WTC11 (cell line): Measurements from ENCODE around the gene ACVR1. TPM values are rescaled to one million over a fixed set of nuclear protein-coding genes. Genes with fewer than 3 reads are reported as not detected.
A peak's percentile ranks its signal among the peaks of the same experiment; 100 is the strongest.

ENCODE experiments used
- ATAC-seq: fragments of 200-7000 bp; cut with Tn5 transposase; 2 replicates; pipeline ENCODE4 v1.10.0; 2021; ENCODE audit warnings: mild to moderate bottlenecking, moderate library complexity
- CTCF ChIA-PET: fragments of 300-600 bp; sonication (Branson Sonifier 250); formaldehyde crosslinking; loops from one replicate; lab custom pipeline; 2021; ENCODE audit warnings: antibody characterized with exemption; lab: Charles Lee
- POLR2A ChIA-PET: fragments of 350-600 bp; sonication (Branson Sonifier 250); formaldehyde crosslinking; loops from one replicate; lab custom pipeline; 2021; ENCODE audit warnings: antibody characterized with exemption; lab: Charles Lee
- DNase-seq: peaks from one replicate; pipeline ENCODE4 v3.0.0; 2021; ENCODE audit warnings: low spot score
- H3K27ac Mint-ChIP-seq: 2 replicates; pipeline ENCODE4 v1.8.0; 2021; ENCODE audit warnings: mixed read lengths
- H3K27me3 Mint-ChIP-seq: 2 replicates; pipeline ENCODE4 v1.8.0; 2021; ENCODE audit warnings: low read depth, mild to moderate bottlenecking, moderate library complexity, mixed read lengths
- H3K36me3 Mint-ChIP-seq: 2 replicates; pipeline ENCODE4 v1.8.0; 2021; ENCODE audit warnings: mixed read lengths
- H3K4me1 Mint-ChIP-seq: 2 replicates; pipeline ENCODE4 v1.8.0; 2022; ENCODE audit warnings: mixed read lengths
- H3K4me3 Mint-ChIP-seq: 2 replicates; pipeline ENCODE4 v1.8.0; 2021; ENCODE audit warnings: mild to moderate bottlenecking, moderate library complexity, mixed read lengths
- H3K9me3 Mint-ChIP-seq: 2 replicates; pipeline ENCODE4 v1.8.0; 2021; ENCODE audit warnings: mixed read lengths
- CREM ChIP-seq: sonication (generic); formaldehyde crosslinking; IDR thresholded peaks from 2 replicates; pipeline ENCODE4 v1.8.1; 2022; ENCODE audit warnings: mild to moderate bottlenecking, missing genetic modification reagents, moderate library complexity
- FOXJ3 ChIP-seq: sonication (generic); formaldehyde crosslinking; IDR thresholded peaks from 2 replicates; pipeline ENCODE4 v1.9.0; 2021; ENCODE audit warnings: missing genetic modification reagents, mild to moderate bottlenecking, borderline replicate concordance
- GABPB1 ChIP-seq: sonication (generic); formaldehyde crosslinking; IDR thresholded peaks from 2 replicates; pipeline ENCODE4 v1.8.1; 2023; ENCODE audit warnings: mild to moderate bottlenecking, missing genetic modification reagents
- JAZF1 ChIP-seq: fragments of 250-450 bp; sonication (Bioruptor Pico); IDR thresholded peaks from 2 replicates; pipeline ENCODE4 v1.9.0; 2021; ENCODE audit warnings: moderate library complexity, mild to moderate bottlenecking, inconsistent platforms
- MXD4 ChIP-seq: fragments of 250-450 bp; sonication (Bioruptor Pico); IDR thresholded peaks from 2 replicates; pipeline ENCODE4 v1.8.0; 2021; ENCODE audit warnings: mild to moderate bottlenecking, moderate library complexity, borderline replicate concordance
- NR1H2 ChIP-seq: sonication (generic); formaldehyde crosslinking; IDR thresholded peaks from 2 replicates; pipeline ENCODE4 v1.9.0; 2021; ENCODE audit warnings: mild to moderate bottlenecking, moderate library complexity, missing genetic modification reagents
- SMAD4 ChIP-seq: sonication (generic); formaldehyde crosslinking; IDR thresholded peaks from 2 replicates; pipeline ENCODE4 v1.8.0; 2022; ENCODE audit warnings: mild to moderate bottlenecking, missing genetic modification reagents
- SP1 ChIP-seq: sonication (generic); formaldehyde crosslinking; conservative IDR thresholded peaks from 2 replicates; pipeline ENCODE4 v1.8.1; 2022; ENCODE audit warnings: missing genetic modification reagents
- TCF7 ChIP-seq: sonication (generic); formaldehyde crosslinking; IDR thresholded peaks from 2 replicates; pipeline ENCODE4 v1.8.0; 2022; ENCODE audit warnings: mild to moderate bottlenecking, low read depth, missing genetic modification reagents, moderate library complexity
- TP53 ChIP-seq: sonication (generic); formaldehyde crosslinking; IDR thresholded peaks from 2 replicates; pipeline ENCODE4 v1.8.1; 2023; ENCODE audit warnings: mild to moderate bottlenecking, missing genetic modification reagents
- ZBTB21 ChIP-seq: sonication (generic); formaldehyde crosslinking; IDR thresholded peaks from 2 replicates; pipeline ENCODE4 v1.8.1; 2023; ENCODE audit warnings: mild to moderate bottlenecking, missing genetic modification reagents, borderline replicate concordance
- ZNF416 ChIP-seq: fragments of 250-450 bp; sonication (Bioruptor Pico); IDR thresholded peaks from 2 replicates; pipeline ENCODE4 v1.9.0; 2021; ENCODE audit warnings: mild to moderate bottlenecking, inconsistent platforms
- total RNA-seq: library from RNA; stranded (reverse); gene quantifications from 3 replicates; pipeline ENCODE4 v1.2.3, GENCODE V29; 2021
- TF ChIP-seq, protein P1 (sequence below): sonication (generic); formaldehyde crosslinking; IDR thresholded peaks from 2 replicates; pipeline ENCODE4 v1.8.1; 2023; ENCODE audit warnings: mild to moderate bottlenecking, missing genetic modification reagents, moderate library complexity
- TF ChIP-seq, protein P2 (sequence below): fragments of 250-450 bp; sonication (Bioruptor Pico); IDR thresholded peaks from 2 replicates; pipeline ENCODE4 v1.9.0; 2021; ENCODE audit warnings: mild to moderate bottlenecking, borderline replicate concordance
- TF ChIP-seq, protein P3 (sequence below): sonication (generic); formaldehyde crosslinking; IDR thresholded peaks from 2 replicates; pipeline ENCODE4 v1.8.0; 2023; ENCODE audit warnings: missing genetic modification reagents
- TF ChIP-seq, protein P4 (sequence below): sonication (generic); formaldehyde crosslinking; conservative IDR thresholded peaks from 2 replicates; pipeline ENCODE4 v1.8.1; 2023; ENCODE audit warnings: mild to moderate bottlenecking, low read depth, missing genetic modification reagents, moderate library complexity

The ACVR1 gene
- total RNA-seq, 1 experiment from 2014 or later, result 19.2 TPM

DNA sequence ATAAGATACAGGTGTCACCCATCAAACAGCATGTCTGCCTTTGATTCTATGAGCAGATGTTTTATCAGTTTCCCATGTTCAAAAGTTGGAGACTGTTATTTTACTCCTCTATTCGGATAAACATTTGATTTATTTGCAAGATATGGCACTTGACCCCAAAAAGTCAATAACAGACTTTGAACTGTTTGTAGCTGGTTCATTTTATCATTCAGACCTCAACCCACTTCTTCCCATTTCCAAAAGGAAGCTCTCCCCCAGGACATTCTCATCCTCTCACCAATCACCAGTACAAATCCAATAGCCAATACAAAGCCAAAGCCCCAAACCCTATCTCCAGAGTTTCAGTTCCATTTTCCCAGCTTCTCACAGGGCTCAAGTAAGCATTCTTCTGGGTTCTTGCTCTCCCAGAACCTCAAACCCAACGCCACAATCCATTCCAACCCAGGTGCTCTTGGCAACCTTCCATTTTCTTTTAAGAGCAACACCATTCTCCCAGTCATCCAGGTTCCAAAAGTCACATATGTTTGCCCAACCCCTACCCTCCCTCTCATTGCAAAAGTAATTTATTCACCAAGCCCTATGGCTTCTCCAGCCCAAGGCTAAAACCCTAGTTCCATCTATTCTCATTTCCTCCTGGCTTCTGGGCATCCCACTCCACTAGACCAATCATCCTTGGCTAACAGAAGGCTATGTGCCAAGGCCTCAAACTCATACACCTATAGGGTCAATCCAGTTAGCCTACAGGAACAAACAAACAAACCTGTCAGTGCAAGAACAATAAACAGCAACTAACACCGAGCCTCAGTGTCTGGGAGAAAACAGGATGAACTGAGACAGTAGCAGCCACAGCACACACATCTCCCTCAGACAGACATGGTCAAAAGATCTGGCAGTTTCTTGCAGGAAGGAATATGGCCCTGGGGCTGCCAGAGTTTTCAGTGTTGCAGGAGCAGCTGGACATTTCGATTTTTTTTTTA, 9.2 kb downstream of the ACVR1 start:
- TF ChIP-seq ZNF416 (CRISPR knock-in tag) (no peak), CREM (CRISPR knock-in tag) (no peak), GABPB1 (no peak), TP53 (CRISPR knock-in tag) (no peak), JAZF1 (CRISPR knock-in tag) (no peak), MXD4 (CRISPR knock-in tag) (no peak), SP1 (CRISPR knock-in tag) (no peak), TCF7 (no peak), NR1H2 (CRISPR knock-in tag) (no peak), FOXJ3 (no peak), SMAD4 (CRISPR knock-in tag) (no peak), ZBTB21 (CRISPR knock-in tag) (no peak)
- TF ChIP-seq, protein P1, sequence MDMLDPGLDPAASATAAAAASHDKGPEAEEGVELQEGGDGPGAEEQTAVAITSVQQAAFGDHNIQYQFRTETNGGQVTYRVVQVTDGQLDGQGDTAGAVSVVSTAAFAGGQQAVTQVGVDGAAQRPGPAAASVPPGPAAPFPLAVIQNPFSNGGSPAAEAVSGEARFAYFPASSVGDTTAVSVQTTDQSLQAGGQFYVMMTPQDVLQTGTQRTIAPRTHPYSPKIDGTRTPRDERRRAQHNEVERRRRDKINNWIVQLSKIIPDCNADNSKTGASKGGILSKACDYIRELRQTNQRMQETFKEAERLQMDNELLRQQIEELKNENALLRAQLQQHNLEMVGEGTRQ (CRISPR knock-in tag), result no peak
- TF ChIP-seq, protein P2, sequence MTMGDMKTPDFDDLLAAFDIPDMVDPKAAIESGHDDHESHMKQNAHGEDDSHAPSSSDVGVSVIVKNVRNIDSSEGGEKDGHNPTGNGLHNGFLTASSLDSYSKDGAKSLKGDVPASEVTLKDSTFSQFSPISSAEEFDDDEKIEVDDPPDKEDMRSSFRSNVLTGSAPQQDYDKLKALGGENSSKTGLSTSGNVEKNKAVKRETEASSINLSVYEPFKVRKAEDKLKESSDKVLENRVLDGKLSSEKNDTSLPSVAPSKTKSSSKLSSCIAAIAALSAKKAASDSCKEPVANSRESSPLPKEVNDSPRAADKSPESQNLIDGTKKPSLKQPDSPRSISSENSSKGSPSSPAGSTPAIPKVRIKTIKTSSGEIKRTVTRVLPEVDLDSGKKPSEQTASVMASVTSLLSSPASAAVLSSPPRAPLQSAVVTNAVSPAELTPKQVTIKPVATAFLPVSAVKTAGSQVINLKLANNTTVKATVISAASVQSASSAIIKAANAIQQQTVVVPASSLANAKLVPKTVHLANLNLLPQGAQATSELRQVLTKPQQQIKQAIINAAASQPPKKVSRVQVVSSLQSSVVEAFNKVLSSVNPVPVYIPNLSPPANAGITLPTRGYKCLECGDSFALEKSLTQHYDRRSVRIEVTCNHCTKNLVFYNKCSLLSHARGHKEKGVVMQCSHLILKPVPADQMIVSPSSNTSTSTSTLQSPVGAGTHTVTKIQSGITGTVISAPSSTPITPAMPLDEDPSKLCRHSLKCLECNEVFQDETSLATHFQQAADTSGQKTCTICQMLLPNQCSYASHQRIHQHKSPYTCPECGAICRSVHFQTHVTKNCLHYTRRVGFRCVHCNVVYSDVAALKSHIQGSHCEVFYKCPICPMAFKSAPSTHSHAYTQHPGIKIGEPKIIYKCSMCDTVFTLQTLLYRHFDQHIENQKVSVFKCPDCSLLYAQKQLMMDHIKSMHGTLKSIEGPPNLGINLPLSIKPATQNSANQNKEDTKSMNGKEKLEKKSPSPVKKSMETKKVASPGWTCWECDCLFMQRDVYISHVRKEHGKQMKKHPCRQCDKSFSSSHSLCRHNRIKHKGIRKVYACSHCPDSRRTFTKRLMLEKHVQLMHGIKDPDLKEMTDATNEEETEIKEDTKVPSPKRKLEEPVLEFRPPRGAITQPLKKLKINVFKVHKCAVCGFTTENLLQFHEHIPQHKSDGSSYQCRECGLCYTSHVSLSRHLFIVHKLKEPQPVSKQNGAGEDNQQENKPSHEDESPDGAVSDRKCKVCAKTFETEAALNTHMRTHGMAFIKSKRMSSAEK (CRISPR knock-in tag), result no peak
- TF ChIP-seq, protein P3, sequence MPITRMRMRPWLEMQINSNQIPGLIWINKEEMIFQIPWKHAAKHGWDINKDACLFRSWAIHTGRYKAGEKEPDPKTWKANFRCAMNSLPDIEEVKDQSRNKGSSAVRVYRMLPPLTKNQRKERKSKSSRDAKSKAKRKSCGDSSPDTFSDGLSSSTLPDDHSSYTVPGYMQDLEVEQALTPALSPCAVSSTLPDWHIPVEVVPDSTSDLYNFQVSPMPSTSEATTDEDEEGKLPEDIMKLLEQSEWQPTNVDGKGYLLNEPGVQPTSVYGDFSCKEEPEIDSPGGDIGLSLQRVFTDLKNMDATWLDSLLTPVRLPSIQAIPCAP (CRISPR knock-in tag), result no peak
- TF ChIP-seq, protein P4, sequence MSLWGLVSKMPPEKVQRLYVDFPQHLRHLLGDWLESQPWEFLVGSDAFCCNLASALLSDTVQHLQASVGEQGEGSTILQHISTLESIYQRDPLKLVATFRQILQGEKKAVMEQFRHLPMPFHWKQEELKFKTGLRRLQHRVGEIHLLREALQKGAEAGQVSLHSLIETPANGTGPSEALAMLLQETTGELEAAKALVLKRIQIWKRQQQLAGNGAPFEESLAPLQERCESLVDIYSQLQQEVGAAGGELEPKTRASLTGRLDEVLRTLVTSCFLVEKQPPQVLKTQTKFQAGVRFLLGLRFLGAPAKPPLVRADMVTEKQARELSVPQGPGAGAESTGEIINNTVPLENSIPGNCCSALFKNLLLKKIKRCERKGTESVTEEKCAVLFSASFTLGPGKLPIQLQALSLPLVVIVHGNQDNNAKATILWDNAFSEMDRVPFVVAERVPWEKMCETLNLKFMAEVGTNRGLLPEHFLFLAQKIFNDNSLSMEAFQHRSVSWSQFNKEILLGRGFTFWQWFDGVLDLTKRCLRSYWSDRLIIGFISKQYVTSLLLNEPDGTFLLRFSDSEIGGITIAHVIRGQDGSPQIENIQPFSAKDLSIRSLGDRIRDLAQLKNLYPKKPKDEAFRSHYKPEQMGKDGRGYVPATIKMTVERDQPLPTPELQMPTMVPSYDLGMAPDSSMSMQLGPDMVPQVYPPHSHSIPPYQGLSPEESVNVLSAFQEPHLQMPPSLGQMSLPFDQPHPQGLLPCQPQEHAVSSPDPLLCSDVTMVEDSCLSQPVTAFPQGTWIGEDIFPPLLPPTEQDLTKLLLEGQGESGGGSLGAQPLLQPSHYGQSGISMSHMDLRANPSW (CRISPR knock-in tag), result no peak
- CTCF ChIA-PET, result interaction anchor here (0.8 to 1.1 kb wide), 4 partner anchors 9 to 140 kb away, joined by 3 to 7 read pairs (median 4); partner anchors contain the start of gene ACVR1
- no peak for DNase-seq
- Mint-ChIP-seq H3K27me3 (no peaks in the 10 kb centered on the region), H3K4me1 (peaks cover 58% of the 10 kb centered on the region), H3K9me3 (no peaks in the 10 kb centered on the region), H3K36me3 (no peaks in the 10 kb centered on the region), H3K27ac (peak overlapping the region; percentile 53), H3K4me3 (peak overlapping the region; percentile 23)
- no peak for ATAC-seq
- POLR2A ChIA-PET, result interaction anchor here (1.1 kb wide), 1 partner anchor 8 kb away, joined by 5 read pairs; no protein-coding TSS in a partner anchor
